Epidermal melanocyte (primary cell): Measurements from ENCODE around the gene OTOG.

Experiments
- DNase-seq: peaks from one replicate; pipeline ENCODE4 v3.0.0; 2011; ENCODE audit warnings: low spot score; ENCODE audit not compliant: insufficient read length

OTOG gene

GRCh38 chr11:17559341-17560087 lies 12.5 kb downstream of the OTOG start:
- no peak for DNase-seq

DNA sequence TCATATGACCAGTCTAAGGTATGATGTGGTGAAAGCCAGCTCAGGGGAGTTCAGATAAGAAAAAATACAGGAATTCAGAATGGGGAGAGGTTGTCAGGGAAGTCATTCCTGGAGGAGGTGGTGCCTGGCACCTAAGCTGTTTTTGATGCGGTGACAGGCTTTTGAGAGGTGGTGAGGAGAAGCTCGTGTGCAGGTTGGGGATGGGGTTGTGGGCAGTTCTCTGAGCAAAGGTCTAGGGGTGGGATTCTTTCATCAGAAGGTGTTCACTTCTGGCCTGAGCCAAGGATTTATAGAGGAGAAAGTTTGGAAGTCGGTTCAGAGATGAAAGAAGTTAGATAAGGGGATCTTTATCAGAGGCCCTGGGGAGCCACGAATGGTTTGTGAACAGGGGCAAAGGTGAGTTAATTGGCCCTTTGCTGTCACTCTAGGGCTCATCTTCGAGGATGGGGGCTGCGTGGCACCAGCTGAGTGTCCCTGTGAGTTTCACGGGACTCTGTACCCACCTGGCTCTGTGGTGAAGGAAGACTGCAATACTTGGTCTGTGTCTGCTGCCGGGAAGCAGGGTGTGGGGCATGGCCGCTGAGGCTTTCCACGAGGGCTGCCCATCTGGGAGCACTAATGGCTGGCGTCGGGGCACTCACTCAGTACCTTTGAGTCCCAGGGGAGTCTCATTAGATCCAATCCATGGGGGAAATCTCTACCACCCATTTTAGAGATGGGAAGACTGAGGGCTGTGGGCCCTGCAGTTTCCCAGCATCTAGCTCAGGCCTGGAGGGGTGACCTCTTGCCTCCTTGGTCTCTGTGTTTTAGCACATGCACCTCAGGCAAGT lies 13.4 kb downstream of the OTOG start:
- DNase-seq = no peak

GRCh38 chr11:17561111-17561415 lies 14.0 kb downstream of the OTOG start:
- DNase-seq = no peak

GRCh38 chr11:17561526-17561925 lies 14.5 kb downstream of the OTOG start:
- DNase-seq = no peak

DNA sequence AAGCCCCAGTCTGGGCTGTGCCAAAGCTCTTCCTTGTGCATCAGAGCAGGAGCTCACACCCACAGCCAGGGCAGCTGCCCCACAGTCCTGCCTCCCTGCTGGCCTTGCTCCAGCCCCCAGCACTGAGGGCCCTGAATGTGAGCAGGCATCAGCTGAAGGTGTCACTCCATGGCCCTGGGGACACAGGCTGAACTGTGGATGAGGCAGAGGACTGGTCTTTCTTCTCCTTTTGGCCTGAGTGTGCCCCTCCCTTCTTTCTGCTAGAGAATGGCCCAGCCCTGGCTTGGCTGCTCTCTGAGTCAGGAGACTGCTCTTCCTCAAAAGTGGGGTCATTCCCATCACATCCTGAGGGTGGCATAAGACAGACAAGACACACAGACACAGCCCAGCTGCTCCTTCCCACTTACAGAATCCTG lies 16.2 kb downstream of the OTOG start:
- no peak for DNase-seq

- no peak for DNase-seq
Measured at GRCh38 chr11:17563961-17564686, 17.1 kb downstream of the OTOG start.

GRCh38 chr11:17564687-17565042 lies 17.6 kb downstream of the OTOG start:
- DNase-seq = no peak

DNA sequence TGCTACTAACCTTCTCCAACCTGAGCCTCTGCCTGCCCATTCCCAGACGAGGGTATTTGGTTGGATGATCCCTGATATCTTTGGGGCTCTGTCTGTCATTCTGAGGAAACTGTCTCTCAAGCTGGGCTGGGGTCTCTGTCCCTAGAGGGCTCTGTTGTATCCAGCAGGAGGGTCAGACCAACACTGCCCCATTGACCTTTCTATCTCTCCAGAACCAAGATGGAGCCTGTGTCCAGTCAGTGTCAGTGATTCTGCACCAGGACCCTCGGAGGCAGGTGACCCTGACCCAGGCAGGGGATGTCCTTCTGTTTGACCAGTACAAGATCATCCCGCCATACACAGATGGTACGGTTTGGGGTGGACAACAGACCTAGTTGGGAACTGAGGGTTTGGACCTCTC lies 21.9 kb downstream of the OTOG start:
- no peak for DNase-seq

DNA sequence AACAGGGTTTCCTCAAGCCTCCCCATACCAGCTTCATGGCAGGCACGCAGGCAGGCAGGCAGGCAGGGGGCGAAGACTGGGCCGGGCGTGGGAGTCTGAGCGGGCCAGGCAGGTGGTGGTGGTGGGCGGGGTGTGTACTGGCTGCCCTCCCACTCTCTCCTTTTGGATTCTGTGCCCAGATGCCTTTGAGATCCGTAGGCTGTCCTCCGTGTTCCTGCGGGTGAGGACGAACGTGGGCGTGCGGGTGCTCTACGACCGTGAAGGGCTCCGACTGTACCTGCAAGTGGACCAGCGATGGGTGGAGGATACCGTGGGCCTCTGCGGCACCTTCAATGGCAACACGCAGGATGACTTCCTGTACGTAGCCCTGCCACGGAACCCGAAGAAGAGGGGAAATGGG lies 23.0 kb downstream of the OTOG start:
- DNase-seq = no peak

GRCh38 chr11:17571431-17572358 lies 24.6 kb downstream of the OTOG start:
- no peak for DNase-seq

GRCh38 chr11:17572359-17572690 lies 25.3 kb downstream of the OTOG start:
- no peak for DNase-seq

DNA sequence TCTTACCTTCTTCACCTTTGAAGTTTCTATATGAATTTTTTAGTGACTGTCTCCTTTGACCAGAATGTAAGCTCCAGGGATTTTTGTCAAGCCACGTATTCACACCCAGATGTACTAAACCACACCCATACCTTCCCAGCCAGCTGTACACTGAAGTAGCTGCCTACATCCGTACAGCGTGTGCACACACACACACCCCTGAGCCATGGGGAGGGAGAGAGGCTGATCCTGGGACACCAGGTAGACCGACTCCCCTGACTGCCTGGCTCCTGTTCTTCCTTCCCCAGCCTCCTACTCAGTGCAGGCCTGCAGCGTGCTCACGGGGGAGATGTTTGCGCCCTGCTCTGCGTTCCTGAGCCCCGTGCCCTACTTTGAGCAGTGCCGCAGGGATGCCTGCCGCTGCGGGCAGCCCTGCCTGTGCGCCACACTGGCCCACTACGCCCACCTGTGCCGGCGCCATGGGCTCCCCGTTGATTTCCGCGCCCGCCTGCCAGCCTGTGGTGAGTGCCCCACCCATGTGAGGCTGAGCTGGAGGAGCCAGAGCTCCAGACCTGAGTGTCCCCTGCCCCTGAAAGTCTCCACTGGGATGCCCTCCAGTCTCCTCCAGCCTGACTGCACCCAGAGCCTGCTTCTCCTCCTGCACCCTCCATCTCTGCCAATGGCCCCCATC lies 25.9 kb downstream of the OTOG start:
- DNase-seq = no peak

GRCh38 chr11:17573526-17573925 lies 26.5 kb downstream of the OTOG start:
- DNase-seq = no peak

DNA sequence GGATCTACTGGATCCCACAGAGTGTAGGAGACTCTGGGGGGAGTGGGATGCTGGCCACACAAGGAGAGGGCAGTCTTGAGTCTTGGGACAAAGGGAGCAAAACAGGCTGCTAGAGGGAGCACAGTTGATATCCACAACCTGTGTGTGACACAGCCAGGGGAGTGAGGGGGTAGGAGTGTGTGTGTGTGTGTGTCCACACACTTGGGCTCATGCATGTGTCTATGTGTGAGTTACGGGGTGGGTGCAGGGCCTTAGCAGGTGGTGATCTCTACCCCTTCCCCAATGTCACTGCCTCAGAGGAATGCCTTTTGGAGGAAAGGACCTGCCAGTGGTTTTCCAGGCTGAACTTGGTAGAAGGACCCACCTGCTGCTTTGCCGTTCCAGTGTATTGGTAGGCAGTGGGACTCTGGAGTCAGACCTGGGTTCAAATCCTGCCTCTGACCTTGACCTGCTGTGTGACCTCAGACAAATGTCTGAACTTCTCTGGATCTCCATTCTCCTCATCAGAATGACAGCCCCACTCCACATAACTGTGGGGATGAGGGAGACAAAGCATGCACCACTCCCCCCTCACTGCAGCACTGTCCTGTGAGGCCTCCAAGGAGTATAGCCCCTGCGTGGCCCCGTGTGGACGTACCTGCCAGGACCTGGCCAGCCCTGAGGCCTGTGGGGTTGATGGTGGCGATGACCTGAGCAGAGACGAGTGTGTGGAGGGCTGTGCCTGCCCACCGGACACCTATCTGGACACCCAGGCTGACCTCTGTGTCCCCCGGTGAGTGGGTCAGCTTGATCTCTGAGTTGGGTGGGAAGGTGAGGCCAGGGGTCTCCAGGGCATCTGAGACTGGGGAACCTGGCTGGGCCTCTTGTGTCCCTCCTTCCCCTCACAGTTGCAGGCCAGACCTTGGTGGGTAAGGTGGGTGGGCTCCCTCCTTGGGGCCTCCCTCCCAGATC lies 27.4 kb downstream of the OTOG start:
- DNase-seq = no peak

DNA sequence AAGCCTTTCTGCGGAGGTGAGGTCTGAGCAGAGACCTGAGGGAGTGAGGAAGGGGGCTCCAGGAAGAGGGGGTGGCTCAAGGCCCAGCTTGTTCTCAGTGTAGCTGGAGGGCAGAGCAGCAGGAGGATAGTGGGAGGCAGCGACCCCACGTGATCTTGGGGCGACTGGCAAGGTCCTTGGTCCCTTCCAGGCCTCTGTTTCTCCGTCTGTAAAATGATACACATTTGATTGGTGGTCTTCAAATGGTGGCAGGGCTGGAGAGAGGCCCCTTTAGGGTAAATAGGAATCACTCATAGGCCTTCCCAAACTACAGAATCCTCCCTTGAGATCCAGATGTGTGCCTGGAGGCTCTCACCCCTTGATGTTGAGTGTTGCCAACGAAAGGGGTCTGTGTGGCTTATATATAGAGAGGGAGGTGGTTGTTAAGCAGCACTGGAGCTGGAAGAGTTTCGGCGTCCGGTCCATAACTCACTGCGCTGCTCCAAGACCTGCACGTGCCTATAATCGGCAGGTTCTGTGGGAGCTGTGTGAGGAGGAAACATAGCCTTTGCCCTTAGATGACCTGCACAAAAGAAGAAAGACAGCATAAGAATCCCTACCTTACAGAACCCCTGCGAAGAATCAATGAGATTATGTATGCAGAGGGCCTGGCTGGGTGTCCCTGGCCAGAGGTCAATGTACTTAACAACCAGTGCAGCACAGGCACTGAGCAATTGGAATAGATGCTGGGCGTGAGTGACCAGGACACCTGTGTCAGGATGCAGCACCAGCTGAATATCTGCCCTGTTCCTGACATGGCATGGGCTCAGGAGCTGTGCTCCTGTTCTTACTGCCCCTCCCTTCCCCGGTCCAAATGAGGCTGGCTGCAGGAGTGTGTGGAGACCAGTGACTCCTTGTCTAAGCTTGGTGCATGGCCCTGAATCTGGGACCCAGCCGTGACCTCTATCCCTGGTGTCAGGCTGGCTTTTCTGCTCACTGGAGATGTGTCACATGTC lies 28.7 kb downstream of the OTOG start:
- DNase-seq = no peak

DNA sequence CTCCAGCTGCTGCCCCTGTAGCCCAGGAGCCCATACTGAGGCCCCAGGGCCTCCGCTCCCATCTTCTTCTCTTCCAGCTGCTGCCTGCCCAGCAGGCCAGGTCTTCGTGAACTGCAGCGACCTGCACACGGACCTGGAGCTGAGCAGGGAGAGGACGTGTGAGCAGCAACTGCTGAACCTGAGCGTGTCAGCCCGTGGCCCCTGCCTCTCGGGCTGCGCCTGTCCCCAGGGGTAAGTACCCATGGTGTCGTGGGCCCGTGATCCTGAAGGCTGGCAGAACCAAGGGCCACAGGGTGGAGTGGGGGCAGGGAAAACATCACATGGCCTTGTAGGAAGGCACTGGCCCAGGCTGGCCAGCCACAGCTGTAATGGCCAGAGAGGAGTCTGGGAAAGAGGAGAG lies 31.2 kb downstream of the OTOG start:
- DNase-seq = no peak

GRCh38 chr11:17578958-17579357 lies 31.9 kb downstream of the OTOG start:
- DNase-seq = no peak

DNA sequence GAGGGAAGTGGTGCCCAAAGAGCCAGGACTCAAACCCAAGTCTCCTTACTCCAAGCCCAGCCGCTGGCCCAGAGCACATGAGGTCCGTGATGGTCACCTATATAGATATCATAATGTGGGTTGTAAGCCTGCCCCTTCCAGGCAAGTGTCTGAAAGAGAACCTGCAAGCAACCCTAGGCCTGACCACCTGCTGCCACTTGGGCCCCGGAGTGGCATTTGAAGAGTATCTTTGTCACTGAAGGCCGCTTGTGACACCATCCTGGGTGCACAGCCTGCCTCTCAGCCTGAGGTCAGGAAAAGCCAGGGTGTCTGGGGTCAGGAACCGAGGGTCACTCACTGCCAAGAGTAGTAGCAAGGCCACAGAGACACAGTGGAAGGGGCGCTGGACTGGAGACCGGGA lies 32.4 kb downstream of the OTOG start:
- DNase-seq = no peak

DNA sequence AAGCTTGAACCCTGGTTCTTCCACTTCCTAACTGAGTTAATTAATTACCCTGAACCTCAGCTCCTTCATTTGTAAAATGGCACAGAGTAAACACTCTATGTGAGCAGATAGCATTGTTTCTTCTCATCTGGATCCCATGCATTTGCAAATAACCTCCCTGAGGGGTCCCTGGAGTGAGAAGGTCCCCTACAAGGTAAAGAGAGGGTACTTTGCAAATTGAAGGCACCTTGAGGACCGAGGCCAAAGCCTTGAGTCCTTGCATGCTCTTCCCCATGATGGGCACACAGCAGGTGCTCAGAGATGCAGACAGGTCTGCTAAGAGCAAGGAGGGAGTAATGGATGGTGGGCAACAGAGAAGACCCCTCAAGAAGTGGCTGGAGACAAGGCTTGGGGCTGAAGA lies 33.2 kb downstream of the OTOG start:
- DNase-seq = no peak
